H9 (cell line): ENCODE data around the gene RBFOX2. TPM values are rescaled to one million over a fixed set of nuclear protein-coding genes. Genes with fewer than 3 reads are reported as not detected.

Experiments
- DNase-seq: peaks from one replicate; pipeline ENCODE4 v3.0.0-alpha.2; 2017
- H2AFZ ChIP-seq: one replicate; pipeline ENCODE4 v1.6.1; 2013; ENCODE audit warnings: mild to moderate bottlenecking, low read length, control low read depth, moderate library complexity
- H2AK5ac ChIP-seq: 2 replicates; pipeline ENCODE4 v1.6.1; 2013; ENCODE audit warnings: low read length, control low read depth, mixed read lengths; ENCODE audit not compliant: insufficient read length
- H2BK120ac ChIP-seq: one replicate; pipeline ENCODE4 v1.6.1; 2013; ENCODE audit warnings: low read depth, mild to moderate bottlenecking, low read length, control low read depth, inconsistent platforms; ENCODE audit not compliant: poor library complexity, severe bottlenecking
- H2BK12ac ChIP-seq: 2 replicates; pipeline ENCODE4 v1.6.1; 2013; ENCODE audit warnings: low read length, control low read depth, mixed read lengths, low read depth; ENCODE audit not compliant: insufficient read length
- H2BK15ac ChIP-seq: 2 replicates; pipeline ENCODE4 v1.6.1; 2013; ENCODE audit warnings: low read depth, low read length, control low read depth
- H2BK20ac ChIP-seq: one replicate; pipeline ENCODE4 v1.6.1; 2013; ENCODE audit warnings: low read depth, mild to moderate bottlenecking, low read length, control low read depth, inconsistent platforms; ENCODE audit not compliant: poor library complexity, severe bottlenecking
- H2BK5ac ChIP-seq: 2 replicates; pipeline ENCODE4 v1.6.1; 2013; ENCODE audit warnings: low read length, control low read depth, mixed read lengths; ENCODE audit not compliant: insufficient read length
- H3K14ac ChIP-seq: 2 replicates; pipeline ENCODE4 v1.6.1; 2013; ENCODE audit warnings: low read length, control low read depth; ENCODE audit not compliant: insufficient read depth
- H3K18ac ChIP-seq: 2 replicates; pipeline ENCODE4 v1.6.1; 2013; ENCODE audit warnings: low read depth, mild to moderate bottlenecking, mixed read lengths, low read length, control low read depth; ENCODE audit not compliant: insufficient read length
- H3K23ac ChIP-seq: 2 replicates; pipeline ENCODE4 v1.6.1; 2013; ENCODE audit warnings: low read length, control low read depth, mixed read lengths, low read depth; ENCODE audit not compliant: insufficient read length
- H3K23me2 ChIP-seq: 2 replicates; pipeline ENCODE4 v1.6.1; 2013; ENCODE audit warnings: low read depth, mild to moderate bottlenecking, mixed read lengths, low read length, control low read depth; ENCODE audit not compliant: insufficient read length, poor library complexity, severe bottlenecking
- H3K27ac ChIP-seq: 2 replicates; pipeline ENCODE4 v1.5.1; 2013; ENCODE audit warnings: low read length, control low read depth, mixed read lengths, low read depth; ENCODE audit not compliant: insufficient read length
- H3K27me3 ChIP-seq: 2 replicates; pipeline ENCODE4 v1.6.1; 2013; ENCODE audit warnings: low read length, control low read depth, inconsistent platforms; ENCODE audit not compliant: insufficient read depth
- H3K4ac ChIP-seq: 2 replicates; pipeline ENCODE4 v1.6.1; 2013; ENCODE audit warnings: low read depth, mild to moderate bottlenecking, control low read depth, inconsistent platforms, low read length, moderate library complexity
- H3K4me1 ChIP-seq: 2 replicates; pipeline ENCODE4 v1.6.1; 2013; ENCODE audit warnings: low read length, control low read depth, inconsistent platforms; ENCODE audit not compliant: insufficient read depth
- H3K4me2 ChIP-seq: 2 replicates; pipeline ENCODE4 v1.6.1; 2013; ENCODE audit warnings: low read length, control low read depth, mixed read lengths; ENCODE audit not compliant: insufficient read length, insufficient read depth
- H3K56ac ChIP-seq: 2 replicates; pipeline ENCODE4 v1.6.1; 2013; ENCODE audit warnings: low read depth, mild to moderate bottlenecking, mixed read lengths, low read length, control low read depth; ENCODE audit not compliant: insufficient read length
- H3K79me1 ChIP-seq: 2 replicates; pipeline ENCODE4 v1.6.1; 2013; ENCODE audit warnings: low read depth, mild to moderate bottlenecking, moderate library complexity, low read length, control low read depth, inconsistent platforms; ENCODE audit not compliant: insufficient read depth, poor library complexity, severe bottlenecking
- H3K79me2 ChIP-seq: 2 replicates; pipeline ENCODE4 v1.6.1; 2013; ENCODE audit warnings: low read length, control low read depth, inconsistent platforms; ENCODE audit not compliant: insufficient read depth
- H3K9ac ChIP-seq: 2 replicates; pipeline ENCODE4 v1.6.1; 2013; ENCODE audit warnings: low read length, control low read depth, mixed read lengths; ENCODE audit not compliant: insufficient read length; ENCODE audit errors: extremely low read depth
- H3K9me3 ChIP-seq: one replicate; pipeline ENCODE4 v1.6.1; 2013; ENCODE audit warnings: low read depth, low read length, inconsistent platforms; ENCODE audit not compliant: control insufficient read depth
- H3T11ph ChIP-seq: one replicate; pipeline ENCODE4 v1.6.1; 2013; ENCODE audit warnings: mild to moderate bottlenecking, low read length, control low read depth, inconsistent platforms
- H4K20me1 ChIP-seq: one replicate; pipeline ENCODE4 v1.6.1; 2013; ENCODE audit not compliant: control insufficient read depth, insufficient read length, insufficient read depth
- H4K5ac ChIP-seq: 2 replicates; pipeline ENCODE4 v1.6.1; 2013; ENCODE audit warnings: low read depth, mild to moderate bottlenecking, mixed read lengths, low read length, control low read depth; ENCODE audit not compliant: insufficient read length
- H4K8ac ChIP-seq: replicated peaks from 2 replicates; pipeline ENCODE4 v1.6.1; 2013; ENCODE audit warnings: low read length, control low read depth, mixed read lengths, low read depth; ENCODE audit not compliant: insufficient read length
- H4K91ac ChIP-seq: 2 replicates; pipeline ENCODE4 v1.6.1; 2013; ENCODE audit warnings: low read depth, mild to moderate bottlenecking, moderate library complexity, mixed read lengths, low read length, control low read depth; ENCODE audit not compliant: insufficient read length
- H3K27ac Mint-ChIP-seq, 3 experiments: 2 replicates in 2 of 3; 3 replicates in 1 of 3; pipeline ENCODE4 v1.8.0; 2020 to 2021; ENCODE audit warnings: mixed read lengths in 3 of 3, mild to moderate bottlenecking in 1 of 3, moderate library complexity in 1 of 3
- H3K27me3 Mint-ChIP-seq: 2 replicates; pipeline ENCODE4 v1.8.0; 2021; ENCODE audit warnings: low read depth, mild to moderate bottlenecking, moderate library complexity, mixed read lengths
- H3K36me3 Mint-ChIP-seq, 3 experiments: 2 replicates in 2 of 3; 3 replicates in 1 of 3; pipeline ENCODE4 v1.8.0; 2020 to 2021; ENCODE audit warnings: low read depth in 3 of 3, mixed read lengths in 3 of 3; ENCODE audit not compliant: insufficient read depth in 1 of 3
- H3K4me1 Mint-ChIP-seq, 2 experiments: 2 replicates each; pipeline ENCODE4 v1.8.0; 2020; ENCODE audit warnings: mixed read lengths in 2 of 2
- H3K4me3 Mint-ChIP-seq, 2 experiments: 2 replicates in 1 of 2; 3 replicates in 1 of 2; pipeline ENCODE4 v1.8.0; 2020 to 2021; ENCODE audit warnings: mild to moderate bottlenecking in 2 of 2, mixed read lengths in 2 of 2, moderate library complexity in 1 of 2
- H3K9me3 Mint-ChIP-seq, 2 experiments: 2 replicates in 1 of 2; 3 replicates in 1 of 2; pipeline ENCODE4 v1.8.0; 2020; ENCODE audit warnings: mild to moderate bottlenecking in 2 of 2, mixed read lengths in 2 of 2, moderate library complexity in 1 of 2
- CTCF ChIP-seq: fragments of 200-600 bp; sonication (generic); conservative IDR thresholded peaks from 3 replicates; pipeline ENCODE4 v1.8.0; 2021; ENCODE audit warnings: antibody characterized with exemption, mild to moderate bottlenecking
- WGBS: extraction: QIAGEN DNeasy Blood & Tissue Kit; methylation state at CpG from one replicate; pipeline ENCODE4 v1.1.7; 2013; ENCODE audit warnings: missing lambda C conversion rate, low lambda C conversion rate, mixed read lengths; ENCODE audit not compliant: insufficient read length; ENCODE audit errors: extremely low coverage; 5-methylcytosine and 5-hydroxymethylcytosine counted together
- total RNA-seq: library from RNA; stranded (reverse); gene quantifications from 2 replicates; pipeline ENCODE4 v1.2.1, GENCODE V29; 2021

The RBFOX2 gene
- total RNA-seq, 1 experiment from 2014 or later: 84.7 TPM

DNA sequence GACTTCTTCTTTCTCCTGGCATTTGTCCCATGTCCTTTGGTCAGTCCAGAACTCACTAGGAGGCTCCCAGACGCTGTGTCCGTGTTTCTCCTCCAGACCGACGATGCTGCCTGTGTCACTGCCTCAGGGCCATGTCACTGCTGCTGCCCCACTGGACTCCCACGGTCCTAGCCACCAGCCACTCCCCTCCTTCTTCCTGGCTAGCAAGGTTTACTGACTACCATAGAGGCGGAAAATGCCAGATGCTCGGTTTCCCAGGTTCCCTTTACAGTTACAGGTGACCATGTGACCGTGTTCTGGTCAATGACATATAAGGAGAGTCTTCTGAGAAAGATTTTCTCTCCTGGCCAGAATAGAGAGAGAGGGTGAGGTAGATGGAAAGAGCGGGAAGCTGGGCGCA, 40.7 kb upstream of the RBFOX2 start:
- Histone ChIP-seq H3K79me1 (no peaks in the 10 kb centered on the region), H3K4ac (no peak overlapping the region), H2AFZ (no peak overlapping the region), H3K14ac (no peak overlapping the region), H3K23me2 (peaks cover 6% of the 10 kb centered on the region), H3K4me2 (no peak overlapping the region), H3K27me3 (no peaks in the 10 kb centered on the region), H2BK12ac (no peak overlapping the region), H2BK20ac (no peak overlapping the region), H3K9me3 (no peaks in the 10 kb centered on the region), H2BK5ac (no peak overlapping the region), H3K79me2 (no peaks in the 10 kb centered on the region), H2AK5ac (no peak overlapping the region), H4K8ac (no peak overlapping the region), H4K20me1 (no peaks in the 10 kb centered on the region), H3K23ac (no peak overlapping the region), H3K18ac (no peak overlapping the region), H2BK15ac (no peak overlapping the region), H2BK120ac (no peak overlapping the region), H3K9ac (no peak overlapping the region), H3K27ac (no peak overlapping the region), H3T11ph (no peak overlapping the region), H4K91ac (no peak overlapping the region), H3K56ac (no peak overlapping the region), H3K4me1 (no peaks in the 10 kb centered on the region), H4K5ac (no peak overlapping the region)
- H3K4me3 Mint-ChIP-seq: no peak overlapping the region
- peaks cover 7% of the 10 kb centered on the region for H3K27me3 Mint-ChIP-seq
- no peaks in the 10 kb centered on the region for H3K36me3 Mint-ChIP-seq
- DNase-seq: no peak
- H3K4me1 Mint-ChIP-seq: peaks cover 10 to 12% of the 10 kb centered on the region in 2 experiments
- peak overlapping the region in 1 of 3 experiments; percentile 11; a peak in 2 of 7 replicates for H3K27ac Mint-ChIP-seq
- H3K9me3 Mint-ChIP-seq: peaks cover 0 to 4% of the 10 kb centered on the region in 2 experiments; a peak in 3 of 5 replicates
- WGBS: no CpG with 5 or more reads among the region's 10 CpGs
- TF ChIP-seq CTCF: no peak
